Esophagus squamous epithelium (tissue), 5 donors: ENCODE results near the gene PHLPP1. TPM values are rescaled to one million over a fixed set of nuclear protein-coding genes. Genes with fewer than 3 reads are reported as not detected.

Experiments used
- DNase-seq: peaks from one replicate; lab custom pipeline; 2025; lab: John Stamatoyannopoulos, UW
- H3K27ac ChIP-seq, 4 donors: fragments of 200-600 bp; sonication (generic); one replicate each; pipeline ENCODE4 v1.5.1; 2016 to 2019; ENCODE audit warnings: mild to moderate bottlenecking in 1 of 4
- H3K27me3 ChIP-seq, 4 donors: fragments of 200-600 bp; sonication (generic); 1 replicate in 3 of 4; 2 replicates in 1 of 4; pipeline versions ENCODE4 v1.5.1 to v1.6.0; 2017 to 2021; ENCODE audit warnings: antibody characterized with exemption in 1 of 4
- H3K36me3 ChIP-seq, 3 donors: fragments of 200-600 bp; sonication (generic); one replicate each; pipeline ENCODE4 v1.5.1; 2016 to 2019
- H3K4me1 ChIP-seq, 3 donors: fragments of 200-600 bp; sonication (generic); one replicate each; pipeline ENCODE4 v1.5.1; 2017 to 2019
- H3K4me3 ChIP-seq, 4 donors: fragments of 200-600 bp; sonication (generic); 1 replicate in 3 of 4; 2 replicates in 1 of 4; pipeline ENCODE4 v1.5.1; 2016 to 2019; ENCODE audit warnings: mild to moderate bottlenecking in 2 of 4, moderate library complexity in 1 of 4
- H3K9me3 ChIP-seq, 3 donors: fragments of 200-600 bp; sonication (generic); one replicate each; pipeline ENCODE4 v1.5.1; 2016 to 2019
- CTCF ChIP-seq, 6 experiments: fragments of 450-650 bp in 4 of 6; fragments of 200-600 bp in 2 of 6; sonication (generic) in 2 of 6; IDR thresholded peaks; one replicate each; pipeline ENCODE4 v1.5.1; 2016 to 2019; ENCODE audit warnings: antibody characterized with exemption in 6 of 6, mild to moderate bottlenecking in 4 of 6, moderate library complexity in 4 of 6
- POLR2A ChIP-seq, 4 donors: fragments of 450-650 bp; IDR thresholded peaks; one replicate each; pipeline ENCODE4 v1.6.1; 2017; ENCODE audit warnings: antibody characterized with exemption in 4 of 4, mild to moderate bottlenecking in 4 of 4, moderate library complexity in 3 of 4
- WGBS, 2 donors: methylation state at CpG; one replicate each; pipeline ENCODE4 v1.1.5; 2018; 5-methylcytosine and 5-hydroxymethylcytosine counted together
- intact Hi-C: fragments of 100-400 bp; cut with DNase I; formaldehyde crosslinking; loops from one replicate; pipeline ENCODE4 v1.15.0; 2022
- total RNA-seq, 4 donors: library from RNA; depleted of rRNA; stranded (reverse); fragments of >200 nt; gene quantifications; one replicate each; pipeline ENCODE4 v1.1.0, GENCODE V29; 2016
- donor health status: DM: yes; HTN: yes; CAD: no.

PHLPP1 gene
- total RNA-seq, 4 donors from 2014 or later: 10.1 to 16.6 (median 14.9) TPM

DNA sequence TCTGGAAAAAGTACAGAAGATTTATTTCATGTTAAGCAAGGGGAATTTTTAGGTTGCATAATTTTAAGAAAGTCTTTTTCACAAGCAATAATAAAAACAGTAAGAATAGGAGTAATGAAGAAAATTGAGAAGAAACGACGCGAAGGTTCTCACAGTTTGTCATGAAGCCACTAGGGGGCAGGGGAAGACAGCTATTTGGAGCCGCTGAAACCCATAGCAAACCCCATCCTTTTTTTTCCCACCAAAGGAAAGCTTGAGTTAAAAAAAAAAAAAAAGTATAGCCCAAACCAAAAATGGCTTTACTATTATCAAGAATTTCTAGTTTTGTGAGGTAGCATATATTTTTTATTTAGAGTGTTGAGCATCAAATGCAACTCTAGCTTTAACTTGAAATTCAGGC, 300.9 kb downstream of the PHLPP1 start:
- WGBS, 2 donors: 1 to 3% methylated on average over 4 of the region's 4 CpGs
- intact Hi-C loops: loop anchor here (5.0 kb wide), 1 partner anchor 306 kb away; no protein-coding TSS in a partner anchor

GRCh38 chr18:63017076-63017475, 301.7 kb downstream of the PHLPP1 start:
- WGBS, 2 donors: 42 to 67% methylated on average over 2 of the region's 2 CpGs
- DNase-seq: no peak
- H3K27me3 ChIP-seq: peaks cover 0 to 21% (median 0%) of the 10 kb centered on the region in 4 donors
- H3K4me1 ChIP-seq: no peaks in the 10 kb centered on the region
- H3K27ac ChIP-seq: no peak overlapping the region
- TF ChIP-seq CTCF (IDR thresholded peaks at IDR 0.05) (no peak), POLR2A (IDR thresholded peaks at IDR 0.05) (no peak)
- intact Hi-C loops: loop anchor here (5.0 kb wide), 1 partner anchor 305 kb away; no protein-coding TSS in a partner anchor
- H3K9me3 ChIP-seq: peaks cover 0 to 3% (median 0%) of the 10 kb centered on the region in 3 donors
- H3K4me3 ChIP-seq: no peak overlapping the region
- no peaks in the 10 kb centered on the region for H3K36me3 ChIP-seq

More for the DNA sequence above, 300.9 kb downstream of the PHLPP1 start:
- H3K27me3 ChIP-seq: peaks cover 0 to 21% (median 0%) of the 10 kb centered on the region in 4 donors
- H3K36me3 ChIP-seq: no peaks in the 10 kb centered on the region
- no peak overlapping the region for H3K27ac ChIP-seq
- DNase-seq: no peak
- H3K4me1 ChIP-seq: no peaks in the 10 kb centered on the region
- no peak overlapping the region for H3K4me3 ChIP-seq
- peaks cover 0 to 3% (median 0%) of the 10 kb centered on the region in 3 donors for H3K9me3 ChIP-seq
- TF ChIP-seq CTCF (IDR thresholded peaks at IDR 0.05) (peak; percentile 63 to 84 (median 79)), POLR2A (IDR thresholded peaks at IDR 0.05) (no peak)

GRCh38 chr18:63017977-63018376, 302.6 kb downstream of the PHLPP1 start:
- peaks cover 0 to 3% (median 0%) of the 10 kb centered on the region in 3 donors for H3K9me3 ChIP-seq
- intact Hi-C loops: loop anchor here (5.0 kb wide), 1 partner anchor 304 kb away; no protein-coding TSS in a partner anchor
- no peaks in the 10 kb centered on the region for H3K4me1 ChIP-seq
- H3K36me3 ChIP-seq: no peaks in the 10 kb centered on the region
- TF ChIP-seq POLR2A (IDR thresholded peaks at IDR 0.05) (no peak), CTCF (IDR thresholded peaks at IDR 0.05) (no peak)
- DNase-seq: no peak
- H3K27ac ChIP-seq: no peak overlapping the region
- H3K27me3 ChIP-seq: peaks cover 0 to 21% (median 0%) of the 10 kb centered on the region in 4 donors
- H3K4me3 ChIP-seq: no peak overlapping the region

DNA sequence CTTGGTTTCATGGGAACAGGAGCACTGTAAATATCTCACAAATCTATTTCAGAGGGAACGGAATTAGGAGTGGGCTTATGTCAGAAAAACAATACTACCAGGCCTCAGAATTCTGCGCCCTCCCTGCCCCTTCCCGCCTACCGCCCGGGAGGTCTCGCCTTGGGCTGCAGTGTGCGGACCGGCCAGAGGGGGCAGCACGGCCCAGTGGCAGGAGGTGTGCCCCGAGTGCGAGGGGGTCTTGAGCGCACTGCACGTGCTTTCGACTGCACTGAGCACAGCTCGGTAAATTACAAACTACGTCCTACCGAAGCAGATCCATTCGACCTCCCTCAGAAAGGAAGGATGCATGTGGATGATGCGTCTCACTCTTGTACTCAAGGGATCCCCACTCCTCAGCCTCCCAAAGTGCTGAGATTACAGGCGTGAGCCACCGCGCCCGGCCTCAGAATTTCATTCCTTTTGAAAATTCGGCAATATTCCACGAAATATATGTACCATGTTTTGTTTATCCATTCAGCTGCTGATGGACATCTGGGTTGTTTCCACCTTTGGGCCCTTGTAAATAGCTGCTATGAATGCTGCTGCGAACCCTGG, 307.2 kb downstream of the PHLPP1 start:
- Histone ChIP-seq H3K27ac (no peak overlapping the region), H3K9me3 (peaks cover 0 to 3% (median 0%) of the 10 kb centered on the region in 3 donors), H3K4me1 (no peaks in the 10 kb centered on the region), H3K4me3 (no peak overlapping the region), H3K36me3 (no peaks in the 10 kb centered on the region), H3K27me3 (peaks cover 0 to 4% (median 0%) of the 10 kb centered on the region in 4 donors)
- peak in 2 of 6 experiments; percentile 18 to 32 for TF ChIP-seq CTCF (IDR thresholded peaks at IDR 0.05)
- TF ChIP-seq POLR2A (IDR thresholded peaks at IDR 0.05): no peak
- intact Hi-C loops: loop anchor here (5.0 to 10.0 kb wide), 2 partner anchors 100 to 412 kb away; no protein-coding TSS in a partner anchor
- 79 to 84% methylated on average over 18 to 26 of the region's 26 CpGs for WGBS, 2 donors
- DNase-seq: no peak
